Activated CD8-positive, alpha-beta memory T cell treated with anti-CD3 and anti-CD28 coated beads for 4 hours (primary cell): ENCODE results near the gene AGBL1.

Experiments
- DNase-seq, 2 donors: peaks; one replicate each; pipeline ENCODE4 v3.0.0-alpha.2; 2020; ENCODE audit warnings: low read depth in 2 of 2

The AGBL1 gene

DNA sequence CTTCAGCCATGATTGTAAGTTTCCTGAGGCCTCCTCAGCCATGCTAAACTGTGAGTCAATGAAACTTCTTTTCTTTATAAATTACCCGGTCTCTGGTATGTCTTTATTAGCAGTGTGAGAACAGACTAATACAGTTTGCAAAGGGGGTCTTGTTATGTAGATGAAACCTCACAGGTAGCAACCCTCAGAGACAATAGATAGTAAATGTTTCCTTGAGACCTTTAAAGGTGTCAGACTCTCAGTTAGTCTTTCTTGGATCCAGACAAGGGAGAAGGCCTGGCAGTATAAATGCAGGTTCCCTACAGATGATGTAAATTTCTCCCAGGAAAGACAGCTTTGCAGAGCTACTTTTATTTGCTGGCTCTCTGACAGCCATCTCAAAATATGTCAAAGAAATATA is 510.8 kb downstream of the AGBL1 start:
- no peak for DNase-seq

DNA sequence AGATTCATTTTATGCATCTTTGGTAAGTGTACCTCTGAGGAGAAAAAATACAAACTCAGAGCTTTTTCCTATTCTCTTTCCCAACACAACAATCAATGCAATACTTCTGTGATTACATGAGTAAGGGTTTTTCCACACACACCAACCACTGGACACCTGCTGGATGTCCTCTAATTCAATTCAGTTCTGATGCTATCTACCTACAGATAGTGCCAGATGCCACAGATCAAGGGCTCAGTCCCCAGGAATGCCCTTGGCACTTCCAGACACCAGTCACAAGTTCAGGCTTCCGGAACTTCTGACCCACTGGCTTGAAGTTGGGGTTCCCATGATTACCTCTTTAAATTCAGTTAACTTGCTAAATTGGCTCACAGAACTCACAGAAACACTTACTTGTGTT is 511.5 kb downstream of the AGBL1 start:
- no peak for DNase-seq

DNA sequence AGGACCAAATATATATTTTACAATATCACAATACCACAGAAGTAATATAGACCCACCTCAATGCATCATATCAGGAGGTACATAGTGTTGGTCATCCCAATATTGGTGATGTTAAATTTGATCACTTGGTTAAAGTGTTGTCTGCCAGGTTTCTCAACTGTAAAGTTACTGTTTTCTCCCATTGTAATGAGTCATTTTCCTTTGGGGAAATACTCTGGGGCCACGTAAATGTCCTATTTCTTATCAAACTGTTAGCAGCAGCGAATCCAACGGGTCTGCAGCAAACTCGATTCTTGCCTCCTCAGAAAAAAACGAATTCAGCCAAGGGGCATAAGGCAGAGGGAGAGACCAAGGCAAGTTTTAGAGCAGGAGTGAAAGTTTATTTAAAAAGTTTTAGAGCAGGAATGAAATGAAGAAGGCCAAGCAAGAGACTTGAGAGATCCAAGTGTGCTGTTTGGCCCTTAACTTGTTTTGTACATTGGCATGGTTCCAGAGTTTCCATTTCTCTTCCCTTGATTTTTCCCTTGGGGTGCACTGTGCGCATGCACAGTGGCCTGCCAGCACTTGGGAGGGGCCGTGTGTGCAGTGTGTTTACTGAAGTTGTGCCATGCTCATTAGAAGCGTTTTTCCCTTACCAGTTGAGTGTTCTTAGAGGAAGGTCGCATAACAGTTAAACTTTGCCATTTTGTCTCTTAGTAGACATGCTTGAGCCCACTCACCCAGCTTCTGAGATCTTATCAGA is 512.5 kb downstream of the AGBL1 start:
- no peak for DNase-seq

DNA sequence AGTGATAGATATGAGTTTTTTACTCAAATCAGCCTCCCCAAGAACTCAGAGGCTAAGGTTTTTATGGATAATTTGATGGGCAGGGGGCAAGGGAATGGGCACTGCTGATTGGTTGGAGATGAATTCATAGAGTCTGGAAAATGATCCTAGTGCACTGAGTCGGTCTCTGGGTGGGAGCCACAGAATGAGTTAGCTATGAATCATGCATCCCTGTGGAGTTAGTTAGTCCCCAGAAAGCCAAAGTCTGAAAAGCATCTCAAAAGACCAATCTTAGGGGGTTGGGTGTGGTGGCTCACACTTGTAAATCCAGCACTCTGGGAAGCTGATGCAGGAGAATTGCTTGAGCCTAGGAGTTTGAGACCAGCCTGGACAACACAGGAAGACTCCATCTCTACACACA is 516.1 kb downstream of the AGBL1 start:
- no peak for DNase-seq

DNA sequence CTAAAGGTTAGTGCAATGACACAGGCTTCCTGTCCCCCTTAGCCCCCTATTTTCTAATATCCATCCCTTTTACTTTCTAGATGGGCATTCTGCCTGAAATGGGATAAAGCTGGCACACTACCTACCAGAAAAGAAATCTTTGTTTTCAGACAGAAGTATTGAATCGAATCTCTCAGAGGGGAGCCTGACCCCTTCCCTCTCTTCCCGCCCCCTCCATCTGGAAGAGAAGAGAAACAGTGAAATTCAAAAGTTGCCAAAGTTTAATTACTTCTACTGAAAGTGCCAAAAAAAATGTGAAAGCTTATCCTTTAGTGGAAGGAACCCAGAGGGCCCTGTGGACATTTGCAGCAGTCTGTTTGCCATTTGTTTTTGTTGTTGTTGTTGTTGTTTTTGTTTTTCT is 523.8 kb downstream of the AGBL1 start:
- DNase-seq = no peak

DNA sequence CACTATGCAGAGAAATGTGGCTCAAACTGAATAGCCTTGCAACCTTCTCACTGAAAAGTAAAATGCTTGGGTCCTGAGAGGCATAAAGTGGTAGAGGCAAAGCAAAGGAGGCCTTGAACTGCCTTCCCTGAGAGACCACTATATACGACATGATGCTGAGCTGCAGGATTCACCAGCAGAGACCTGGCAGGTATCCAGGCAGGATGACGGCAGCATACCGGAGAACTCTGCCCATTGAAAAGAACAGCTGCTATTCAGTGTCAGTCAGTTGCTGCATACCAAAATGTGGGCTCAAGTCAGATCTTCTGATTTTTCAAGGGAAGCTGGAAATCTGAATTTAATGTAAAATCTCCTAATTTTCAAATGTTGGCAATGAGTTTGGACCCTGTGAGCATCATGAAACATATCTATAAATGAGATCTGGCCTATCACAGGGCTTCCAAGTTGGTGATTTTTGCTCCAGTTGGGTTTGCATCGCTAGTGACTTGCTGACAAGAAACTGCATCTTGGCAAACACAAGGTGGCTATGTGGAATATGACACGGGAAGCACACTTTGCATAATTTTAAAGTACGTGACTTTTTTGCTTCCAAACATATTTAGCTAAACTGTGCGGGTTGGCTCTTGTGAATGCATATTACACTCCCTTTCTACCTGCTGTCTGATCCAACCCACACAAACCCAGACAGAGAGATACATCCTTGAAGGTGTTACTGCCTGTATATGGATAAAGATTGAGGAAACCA is 529.0 kb downstream of the AGBL1 start:
- no peak for DNase-seq

DNA sequence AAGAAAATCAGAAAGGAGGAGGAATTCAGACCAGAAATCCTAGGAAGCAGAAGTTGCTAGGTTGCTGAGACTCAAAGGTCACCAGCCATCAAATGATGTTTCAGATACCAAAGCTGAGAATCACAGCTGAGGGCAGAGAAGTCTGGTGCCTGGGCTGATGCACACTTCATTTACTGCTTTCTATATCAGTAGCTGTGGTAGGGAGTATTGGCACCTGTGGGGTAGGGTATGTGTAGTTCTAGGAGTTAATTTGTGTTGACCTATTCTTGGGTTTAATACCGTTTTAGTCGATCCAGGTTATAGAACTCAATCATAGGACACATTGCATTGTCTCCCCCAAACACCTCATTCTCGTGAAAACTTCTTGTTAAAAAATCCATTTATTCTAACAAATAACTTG is 529.6 kb downstream of the AGBL1 start:
- DNase-seq = no peak

DNA sequence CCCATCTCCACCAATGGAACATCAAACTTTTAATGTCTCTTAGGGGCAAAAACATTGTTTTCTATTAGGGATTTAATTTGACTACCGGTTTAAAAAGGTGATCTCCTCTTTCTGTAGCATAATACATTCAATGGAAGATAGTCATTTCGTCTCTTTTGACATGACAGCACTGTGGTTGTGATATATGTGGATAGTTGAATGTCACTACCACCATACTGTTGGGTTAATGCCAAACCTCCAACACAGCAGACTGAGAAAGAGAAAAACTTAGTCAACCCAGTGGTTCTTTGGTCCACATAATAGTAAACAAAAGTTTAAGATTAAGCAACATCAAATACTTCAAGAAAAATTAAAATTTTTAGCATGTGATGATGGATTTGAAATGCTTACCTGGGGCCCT is 530.4 kb downstream of the AGBL1 start:
- DNase-seq = no peak

DNA sequence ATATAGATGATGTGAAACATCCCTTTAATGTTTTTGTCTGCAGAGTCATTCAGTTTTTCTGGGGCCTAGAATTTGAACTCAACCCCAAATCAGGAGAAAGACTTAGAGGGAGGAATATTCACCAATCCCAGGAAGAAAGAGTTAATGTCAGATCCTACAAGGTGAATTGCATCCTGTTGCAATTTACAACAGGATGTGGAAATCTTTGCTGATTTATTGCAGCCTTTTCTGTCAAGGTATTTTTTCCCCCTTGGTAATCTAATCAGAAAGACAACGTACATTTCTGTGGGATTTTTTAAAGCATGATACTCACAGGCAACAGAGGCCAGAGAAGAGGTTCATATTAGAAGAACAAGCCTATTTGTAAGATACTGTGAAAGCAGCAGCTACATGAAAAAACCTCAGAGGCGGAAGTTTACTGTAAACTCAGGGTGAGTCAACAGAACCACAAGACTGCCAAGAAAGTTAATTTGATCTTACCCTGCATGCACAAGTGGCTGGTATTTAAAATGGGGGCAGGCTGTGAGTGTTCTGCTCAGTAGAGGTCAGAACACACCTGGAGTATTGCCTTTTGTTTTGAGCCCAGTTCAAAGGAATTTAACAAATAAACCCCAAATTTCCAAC is 531.9 kb downstream of the AGBL1 start:
- peak in 1 of 2 donors; percentile 10 for DNase-seq

DNA sequence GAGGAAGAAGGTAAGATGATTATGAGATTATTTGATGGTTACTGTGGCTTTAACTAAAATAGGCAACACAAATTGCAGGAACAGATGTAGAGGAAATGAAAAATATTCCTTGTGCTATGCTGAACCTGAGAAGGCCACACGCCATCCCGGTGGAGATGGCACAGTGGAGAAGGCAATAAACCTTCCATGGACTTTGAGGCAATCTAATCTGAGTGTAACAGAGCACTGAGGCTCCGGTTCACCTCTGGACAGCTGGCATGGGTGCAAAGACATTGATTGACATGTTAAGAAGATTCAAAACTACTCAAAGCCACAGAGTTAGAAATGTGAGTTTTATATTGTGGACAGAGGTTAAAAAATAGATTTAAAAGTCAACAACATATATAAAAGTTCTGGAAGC is 535.7 kb downstream of the AGBL1 start:
- no peak for DNase-seq

DNA sequence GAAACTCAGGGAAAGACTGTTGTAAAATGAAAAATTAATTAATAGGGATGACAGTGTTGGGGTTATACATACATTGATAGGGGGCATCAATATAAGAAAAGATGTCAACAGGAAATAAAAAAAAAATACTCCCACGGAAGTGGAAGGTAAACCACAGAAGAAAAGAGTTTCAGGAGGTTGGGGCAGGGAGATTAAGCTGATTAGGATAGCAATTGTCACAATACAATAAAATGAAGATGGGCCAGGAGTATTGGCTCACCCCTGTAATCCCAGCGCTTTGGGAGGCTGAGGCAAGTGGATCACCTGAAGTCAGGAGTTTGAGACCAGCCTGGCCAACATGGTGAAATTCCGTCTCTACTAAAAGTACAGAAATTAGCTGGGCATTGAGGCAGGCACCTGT is 536.1 kb downstream of the AGBL1 start:
- no peak for DNase-seq

DNA sequence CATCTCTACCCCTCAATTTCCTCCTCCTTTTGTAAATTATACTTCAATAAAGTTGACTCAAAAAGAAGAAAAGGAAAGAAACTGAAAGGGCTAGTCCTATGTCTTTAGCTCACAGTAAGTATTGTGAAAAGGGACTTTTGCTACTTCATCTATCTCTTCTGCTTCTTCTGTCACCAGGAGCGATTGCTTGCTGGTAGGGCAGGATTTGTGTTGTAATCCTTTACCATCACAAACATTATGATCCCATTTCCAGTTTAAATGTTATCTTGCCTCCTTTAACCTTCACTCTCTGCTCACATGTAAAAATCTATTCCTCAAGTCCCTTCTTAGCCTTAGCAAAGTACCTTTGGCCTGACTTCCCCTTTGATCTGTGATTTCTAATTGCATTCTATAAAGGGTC is 537.1 kb downstream of the AGBL1 start:
- no peak for DNase-seq

DNA sequence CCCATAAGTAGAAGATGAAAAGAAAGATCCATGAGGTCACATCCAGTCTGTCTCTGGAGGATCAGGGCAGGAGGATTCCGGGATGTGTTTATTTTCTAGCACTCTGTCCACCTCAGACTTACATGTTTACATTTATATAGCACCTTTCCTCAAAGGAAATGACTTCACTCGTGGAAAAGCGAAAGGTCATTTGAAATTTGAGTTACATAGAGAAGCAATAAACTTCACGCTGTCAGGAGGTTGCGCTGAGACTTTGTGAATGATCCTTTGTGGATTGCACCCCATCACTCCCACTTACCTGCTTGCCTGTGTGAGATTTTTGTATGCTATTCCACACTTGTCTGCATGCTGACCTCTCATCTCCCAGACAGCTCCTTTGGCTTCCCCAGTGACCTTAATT is 540.5 kb downstream of the AGBL1 start:
- DNase-seq = no peak

DNA sequence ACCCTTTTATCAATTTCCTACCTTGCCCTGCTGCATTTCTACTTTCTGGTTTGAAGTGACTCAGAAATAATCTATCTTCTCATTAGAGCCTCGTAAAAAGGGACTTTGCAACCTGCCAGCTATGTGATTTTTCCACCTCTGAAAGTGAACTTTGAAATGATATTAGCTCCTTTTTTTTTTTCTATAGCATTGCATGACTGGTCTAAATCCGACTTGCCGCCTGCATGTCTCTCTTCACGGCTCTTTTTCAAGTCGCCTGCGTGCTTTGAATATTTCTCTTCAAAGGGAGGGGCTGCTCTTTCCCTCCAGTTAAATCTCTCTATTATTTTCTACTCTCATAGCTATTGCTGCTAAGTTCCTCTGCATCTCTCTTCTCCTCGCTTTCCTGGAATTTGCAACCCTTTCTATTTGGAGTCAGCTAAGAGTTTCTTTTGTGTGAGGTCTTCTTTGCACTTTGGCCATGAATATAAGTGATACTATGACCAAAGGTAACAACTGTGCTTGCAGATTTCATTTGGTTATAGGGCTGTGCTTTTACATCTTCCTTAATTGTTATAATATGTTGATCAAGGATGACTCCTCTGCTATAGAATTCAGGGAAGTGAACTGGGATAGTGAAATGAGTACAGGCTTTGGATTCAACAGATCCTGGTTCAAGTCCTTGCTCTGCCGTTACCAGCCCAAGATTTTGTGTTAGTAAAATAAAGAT is 541.1 kb downstream of the AGBL1 start:
- no peak for DNase-seq

DNA sequence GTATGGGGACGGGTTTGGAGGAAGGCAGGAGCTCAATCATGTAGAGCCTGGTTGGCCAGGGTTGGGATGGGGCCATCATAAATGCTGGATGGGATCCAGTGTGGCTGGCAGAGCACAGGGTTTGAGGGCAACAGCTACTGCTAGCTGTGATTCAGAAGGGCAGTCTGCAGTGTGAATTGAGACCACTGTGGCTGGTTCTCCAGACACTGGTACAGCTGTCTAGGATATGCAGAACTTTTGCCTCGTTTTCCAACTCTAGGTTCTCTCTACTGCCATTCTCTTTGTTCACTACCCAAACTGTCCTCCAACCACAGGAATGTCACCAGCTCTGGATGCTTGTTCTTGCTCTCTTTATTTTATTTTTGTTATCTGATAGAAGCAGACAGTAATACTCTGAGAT is 543.6 kb downstream of the AGBL1 start:
- DNase-seq = no peak

DNA sequence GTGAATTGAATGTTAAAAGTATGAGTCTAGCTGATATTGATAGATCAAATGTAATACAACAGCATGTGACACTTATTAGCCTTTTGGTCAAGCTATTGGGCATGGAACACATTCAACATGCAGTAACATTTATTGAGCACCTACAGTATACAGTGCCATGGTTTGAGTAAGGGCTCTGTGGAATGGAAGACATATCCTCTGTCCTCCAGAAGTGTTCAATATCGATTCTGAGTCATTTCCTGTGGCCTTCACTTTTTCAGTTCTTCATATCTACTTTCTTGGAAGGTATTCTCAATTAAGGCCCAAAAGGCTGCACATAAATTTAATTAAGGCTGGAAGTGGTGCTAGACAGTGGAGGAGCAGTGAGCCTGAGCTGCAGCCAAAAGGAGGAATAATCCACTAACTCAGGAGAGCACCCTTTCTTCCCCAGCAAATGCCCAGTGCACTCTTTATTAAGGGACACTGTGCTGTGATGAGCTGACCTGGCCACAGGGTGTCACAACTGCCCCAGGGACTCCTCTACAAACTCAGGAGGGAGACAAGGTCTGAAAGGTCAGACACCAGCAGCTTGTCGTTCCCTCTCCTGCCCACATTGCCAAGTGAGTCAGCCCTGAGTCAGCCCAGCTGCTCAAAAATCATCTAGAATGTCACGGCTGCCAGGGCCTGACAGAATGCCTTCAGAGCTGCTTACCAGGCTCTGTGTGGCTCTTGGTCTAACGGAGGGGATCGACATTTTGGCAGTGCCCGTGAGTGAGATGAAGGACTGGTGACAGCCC is 544.8 kb downstream of the AGBL1 start:
- DNase-seq = peak; percentile 51 to 69

DNA sequence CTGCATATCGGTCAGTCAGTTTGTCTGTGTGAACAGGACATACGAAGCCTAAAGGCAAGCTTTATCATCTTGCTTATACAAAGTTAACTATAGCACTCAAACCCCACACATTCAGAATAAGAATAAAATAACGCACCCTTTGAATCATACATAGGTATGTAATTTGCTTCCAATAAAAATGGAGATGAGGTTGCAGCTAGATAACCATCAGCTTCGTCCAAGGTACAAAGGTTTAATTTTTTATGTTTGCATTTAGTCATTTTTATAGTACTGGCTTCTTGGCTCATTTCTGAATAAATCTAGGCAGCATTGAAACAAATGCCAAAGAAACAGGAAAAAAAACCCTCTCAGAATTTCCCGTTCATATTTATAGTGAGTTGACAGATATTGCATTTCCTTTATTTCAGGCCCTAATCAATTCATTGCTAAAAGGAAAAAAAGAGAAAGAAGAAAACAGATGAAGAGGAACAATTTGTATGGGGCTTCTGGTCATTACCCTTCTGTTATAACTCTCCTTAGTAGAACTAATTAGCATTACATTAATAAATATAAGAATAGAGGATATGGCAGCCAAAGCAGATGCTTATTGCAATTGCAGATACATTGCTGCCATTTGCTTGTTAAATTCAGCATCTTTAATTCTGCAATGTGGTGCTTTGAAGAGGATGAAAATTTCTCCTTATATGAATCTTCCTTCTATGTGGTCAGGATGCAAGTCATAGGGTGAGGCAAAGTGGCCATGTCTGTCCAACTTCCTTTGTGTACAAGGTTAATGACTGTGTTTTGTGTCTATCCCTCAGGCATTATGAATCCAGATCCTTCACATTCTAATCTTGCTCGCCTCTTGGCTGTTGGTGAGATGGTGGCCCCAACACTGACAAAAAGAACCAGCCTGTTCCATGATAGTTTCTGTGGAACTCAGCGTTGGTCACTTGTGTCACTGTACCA is 550.0 kb downstream of the AGBL1 start:
- no peak for DNase-seq

DNA sequence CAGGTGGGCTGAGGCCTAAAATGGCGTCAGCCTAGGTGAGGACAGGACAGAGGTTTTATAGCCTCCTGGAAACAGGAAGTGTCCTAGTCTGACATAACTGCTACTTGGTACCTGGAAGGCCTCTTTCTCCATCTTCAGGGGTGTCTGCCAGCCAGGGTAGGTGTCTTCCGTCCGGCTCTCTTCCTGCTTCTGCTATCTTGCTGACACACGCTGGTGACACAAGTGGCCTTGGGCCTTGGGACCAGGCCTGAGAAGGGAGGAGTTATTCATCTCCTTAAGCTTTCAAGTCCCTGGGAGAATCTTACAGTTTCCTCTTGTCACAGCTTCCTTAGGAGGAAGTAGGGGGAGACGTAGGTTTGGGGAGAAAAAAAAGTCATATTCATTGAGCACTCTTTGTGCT is 551.3 kb downstream of the AGBL1 start:
- no peak for DNase-seq

DNA sequence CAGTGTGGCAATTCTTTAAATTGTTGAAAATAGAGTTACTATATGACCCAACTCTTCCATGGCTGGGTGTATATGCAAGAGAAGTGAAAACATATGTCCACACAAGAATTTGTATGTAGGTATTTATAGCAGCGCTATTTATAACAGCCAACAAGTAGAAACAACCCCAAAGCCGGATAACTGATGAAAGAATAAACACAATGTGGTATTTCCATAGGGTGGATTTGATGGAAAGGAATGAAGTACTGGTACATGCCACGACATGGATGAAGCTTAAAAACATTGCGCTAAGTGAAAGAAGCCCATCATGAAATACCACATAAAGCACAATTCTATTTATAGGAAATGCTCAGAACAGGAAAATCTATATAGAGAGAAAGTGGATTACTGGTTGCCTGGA is 554.5 kb downstream of the AGBL1 start:
- no peak for DNase-seq

DNA sequence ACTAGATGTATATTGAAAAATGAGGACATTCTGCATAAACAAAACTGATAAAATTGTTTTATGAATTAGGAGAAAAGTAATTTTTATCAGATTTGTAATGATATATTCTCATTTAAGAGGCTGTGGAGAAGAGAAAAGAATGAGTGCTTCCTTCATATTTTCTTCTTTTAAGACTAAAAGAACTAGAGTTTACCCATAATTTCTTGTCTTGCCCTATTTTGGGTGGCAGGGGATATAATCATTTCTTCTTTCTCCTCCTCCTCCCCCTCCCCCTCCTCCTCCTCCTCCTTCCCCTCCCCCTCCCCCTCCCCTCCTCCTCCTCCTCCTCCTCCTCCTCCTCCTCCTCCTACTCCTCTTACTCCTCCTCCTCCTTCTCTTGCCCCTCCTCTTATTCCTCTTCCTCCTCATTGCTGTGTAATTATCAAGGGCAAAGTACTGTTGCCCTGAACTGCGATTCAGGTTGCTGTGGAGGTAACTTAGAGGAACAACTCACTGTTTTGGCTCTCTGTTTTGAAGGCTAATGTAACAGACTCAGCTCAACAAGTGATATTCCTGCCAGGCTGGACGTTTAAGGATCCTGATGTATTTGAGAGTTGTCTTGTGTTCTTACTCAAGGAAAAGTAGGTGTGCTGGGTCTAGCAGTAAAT is 555.4 kb downstream of the AGBL1 start:
- DNase-seq = no peak
